Fibroblast of mammary gland (primary cell): ENCODE data around the gene ABHD2.

Experiments used
- DNase-seq: peaks from one replicate; pipeline ENCODE4 v3.0.0-alpha.2; 2010; ENCODE audit warnings: low read depth
- H3K4me3 ChIP-seq: 2 replicates; pipeline ENCODE4 v1.5.1; 2011; ENCODE audit warnings: low read depth, mild to moderate bottlenecking, low read length, moderate library complexity; ENCODE audit not compliant: control insufficient read depth
- TF ChIP-seq, protein P1 (sequence below): conservative IDR thresholded peaks from 2 replicates; pipeline ENCODE4 v1.5.1; 2011; ENCODE audit warnings: low read depth, low read length, inconsistent platforms; ENCODE audit not compliant: control insufficient read depth, insufficient read depth

Gene ABHD2

DNA sequence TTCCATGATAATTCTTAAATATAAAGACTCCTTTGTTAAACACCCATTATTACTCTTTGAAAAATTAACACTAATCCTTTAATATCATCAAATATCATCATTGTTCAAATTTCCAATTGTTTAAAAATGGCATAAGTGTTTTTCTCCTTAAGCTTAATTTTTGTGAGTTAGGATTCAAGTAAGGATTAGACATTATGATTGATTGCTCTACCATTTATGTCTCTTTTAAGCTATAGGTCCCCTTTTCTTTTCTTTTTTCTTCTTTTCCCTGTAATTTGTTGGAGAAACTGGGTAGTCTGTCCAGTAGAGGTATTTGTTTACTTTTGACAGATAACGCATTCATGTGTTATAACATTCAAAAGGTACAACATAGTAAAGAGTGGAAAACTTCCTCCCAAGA is 9.1 kb downstream of the ABHD2 start:
- no peak for DNase-seq
- H3K4me3 ChIP-seq = no peak overlapping the region
- TF ChIP-seq, protein P1, sequence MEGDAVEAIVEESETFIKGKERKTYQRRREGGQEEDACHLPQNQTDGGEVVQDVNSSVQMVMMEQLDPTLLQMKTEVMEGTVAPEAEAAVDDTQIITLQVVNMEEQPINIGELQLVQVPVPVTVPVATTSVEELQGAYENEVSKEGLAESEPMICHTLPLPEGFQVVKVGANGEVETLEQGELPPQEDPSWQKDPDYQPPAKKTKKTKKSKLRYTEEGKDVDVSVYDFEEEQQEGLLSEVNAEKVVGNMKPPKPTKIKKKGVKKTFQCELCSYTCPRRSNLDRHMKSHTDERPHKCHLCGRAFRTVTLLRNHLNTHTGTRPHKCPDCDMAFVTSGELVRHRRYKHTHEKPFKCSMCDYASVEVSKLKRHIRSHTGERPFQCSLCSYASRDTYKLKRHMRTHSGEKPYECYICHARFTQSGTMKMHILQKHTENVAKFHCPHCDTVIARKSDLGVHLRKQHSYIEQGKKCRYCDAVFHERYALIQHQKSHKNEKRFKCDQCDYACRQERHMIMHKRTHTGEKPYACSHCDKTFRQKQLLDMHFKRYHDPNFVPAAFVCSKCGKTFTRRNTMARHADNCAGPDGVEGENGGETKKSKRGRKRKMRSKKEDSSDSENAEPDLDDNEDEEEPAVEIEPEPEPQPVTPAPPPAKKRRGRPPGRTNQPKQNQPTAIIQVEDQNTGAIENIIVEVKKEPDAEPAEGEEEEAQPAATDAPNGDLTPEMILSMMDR = no peak

DNA sequence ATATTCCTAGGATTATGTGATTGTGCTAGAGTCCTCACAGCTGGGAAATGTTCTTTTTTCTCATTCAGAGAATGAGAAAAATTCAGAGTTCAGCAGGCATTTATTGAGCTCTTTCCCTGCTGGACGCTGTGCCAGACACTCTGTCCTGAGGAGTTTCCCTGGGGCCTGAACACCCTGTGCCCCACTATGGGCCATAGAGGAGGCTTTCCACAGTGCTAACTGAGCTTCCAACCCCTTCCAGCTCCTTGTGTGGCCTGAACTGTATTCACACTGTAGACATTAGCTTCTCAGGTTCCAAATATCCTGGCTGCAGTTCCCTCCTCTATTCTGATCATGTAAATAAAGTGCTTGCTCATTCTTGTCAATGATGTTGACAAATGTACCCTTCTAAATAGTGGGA is 10.0 kb downstream of the ABHD2 start:
- TF ChIP-seq, protein P1 = no peak
- H3K4me3 ChIP-seq = no peak overlapping the region
- DNase-seq = no peak

DNA sequence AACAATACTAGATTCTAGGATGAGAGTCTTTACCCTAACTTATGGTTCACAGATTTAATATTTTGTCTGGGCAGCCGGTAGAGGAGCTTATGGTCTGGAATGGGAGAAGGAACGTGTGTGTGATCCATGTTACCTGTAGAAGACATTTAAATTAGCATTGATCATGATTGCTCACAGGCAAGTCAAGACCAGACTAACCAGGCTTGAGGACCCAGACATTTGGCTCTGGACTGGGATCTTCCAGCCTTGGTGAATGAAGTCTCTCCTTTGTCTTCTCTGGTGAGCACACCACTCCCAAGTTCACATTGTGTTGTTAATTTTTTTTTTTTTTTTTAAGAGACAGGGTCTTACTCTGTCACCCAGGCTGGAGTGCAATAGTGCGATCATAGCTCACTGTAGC is 11.7 kb downstream of the ABHD2 start:
- H3K4me3 ChIP-seq = no peak overlapping the region
- TF ChIP-seq, protein P1 = no peak
- DNase-seq = no peak

DNA sequence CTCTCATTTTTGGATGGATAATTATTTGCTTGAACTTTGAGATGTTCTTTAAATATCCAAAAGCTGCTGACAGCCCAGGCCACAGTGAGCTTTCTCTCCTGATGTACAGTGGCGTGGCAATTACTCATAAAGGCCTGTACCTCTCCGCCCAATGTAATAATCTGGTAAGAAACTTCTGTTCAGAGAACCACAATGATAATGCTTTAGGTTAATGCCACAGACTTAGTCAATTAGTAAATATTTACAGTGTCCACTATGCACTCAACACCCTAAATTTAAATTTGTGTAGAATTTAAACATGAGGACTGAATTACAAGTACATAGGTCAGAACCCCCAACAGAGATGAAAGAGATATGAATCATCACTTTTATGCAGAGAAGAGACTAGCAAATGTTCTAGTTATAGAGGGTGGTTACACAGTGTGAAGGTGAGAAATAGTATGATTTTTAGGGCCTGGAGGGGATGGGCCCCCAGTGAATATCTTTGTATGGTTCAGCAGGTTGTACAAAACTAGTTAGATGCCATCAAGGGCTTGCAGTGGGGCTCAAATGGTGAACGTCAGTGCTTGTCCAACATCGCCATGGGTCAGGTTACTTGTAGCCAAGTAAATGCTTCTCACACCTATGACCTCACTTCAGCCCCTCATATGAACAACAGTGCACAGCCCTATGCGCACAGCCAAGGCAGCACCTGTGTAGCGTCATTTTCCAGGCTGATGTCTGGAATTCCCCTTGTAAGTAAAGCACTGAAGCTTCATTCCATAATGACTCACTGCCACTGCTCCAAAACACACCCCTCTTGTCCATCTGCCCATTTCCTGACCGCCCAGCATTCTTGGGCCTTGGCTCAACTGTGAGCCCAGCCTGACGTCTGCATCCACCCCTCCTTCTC is 13.3 kb downstream of the ABHD2 start:
- H3K4me3 ChIP-seq = no peak overlapping the region
- peak; percentile 98 for DNase-seq
- TF ChIP-seq, protein P1 = no peak

DNA sequence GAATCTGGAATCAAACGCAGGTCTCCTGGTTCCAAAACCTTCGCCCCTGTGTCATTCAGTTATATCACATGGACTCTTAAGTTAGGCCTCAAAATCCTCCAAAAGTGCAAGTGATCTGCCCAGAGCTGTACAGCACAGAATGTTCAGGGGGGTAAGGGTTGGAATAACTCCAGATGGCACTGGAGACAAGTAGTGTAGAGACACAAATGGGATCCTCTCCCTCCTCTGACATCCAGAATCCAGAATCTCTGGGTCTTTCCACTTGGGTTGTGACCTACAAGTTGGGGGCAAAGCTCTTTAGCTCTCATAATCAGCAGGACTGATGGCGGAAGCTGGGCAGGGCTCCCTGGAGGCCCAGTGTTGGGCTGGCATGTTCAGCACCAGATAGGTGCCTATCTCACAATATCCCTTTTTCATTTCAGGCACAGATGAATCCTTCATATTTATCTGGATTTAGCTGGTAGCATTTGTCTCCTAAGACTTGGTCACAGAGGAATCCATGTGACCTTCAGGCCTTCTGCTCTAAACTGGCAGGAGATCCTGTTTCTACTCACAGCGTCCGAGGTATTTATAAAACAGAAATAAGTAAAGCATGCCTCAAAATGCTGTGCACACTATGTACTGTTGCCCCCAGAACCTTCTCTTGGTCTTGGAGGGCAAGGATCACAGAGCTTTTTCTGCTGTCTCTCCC is 15.4 kb downstream of the ABHD2 start:
- DNase-seq = no peak
- TF ChIP-seq, protein P1 = no peak
- no peak overlapping the region for H3K4me3 ChIP-seq

DNA sequence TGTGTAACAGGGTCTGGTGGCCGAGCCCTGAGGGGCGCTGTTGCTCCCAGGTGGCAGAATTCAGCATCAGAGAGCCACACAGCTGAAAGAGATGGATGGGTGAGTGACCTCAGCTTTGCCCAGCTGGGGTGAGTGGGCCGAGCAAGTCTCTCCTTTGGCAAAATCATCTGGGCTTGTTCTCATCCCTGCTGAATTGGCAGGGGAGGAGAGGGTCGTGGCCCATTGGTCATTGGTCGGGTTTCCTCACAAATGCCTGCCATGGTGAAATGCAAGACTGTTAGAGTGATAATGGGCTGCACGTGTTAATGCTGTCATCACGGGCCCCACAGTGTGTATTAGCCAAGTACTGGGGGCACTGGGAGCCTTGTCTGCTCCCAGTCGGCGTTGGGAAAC is 15.9 kb downstream of the ABHD2 start:
- TF ChIP-seq, protein P1 = no peak
- no peak overlapping the region for H3K4me3 ChIP-seq

More for the DNA sequence above, 15.9 kb downstream of the ABHD2 start:
- DNase-seq = peak; percentile 85
